Gastrocnemius medialis (tissue), 4 donors: ENCODE data around the gene CTNNB1. TPM values are rescaled to one million over a fixed set of nuclear protein-coding genes. Genes with fewer than 3 reads are reported as not detected.

Experiments
- ATAC-seq, 2 donors: fragments of 150-250 bp; one replicate each; pipeline ENCODE4 v1.9.1; 2016
- DNase-seq, 2 donors: peaks; one replicate each; pipeline ENCODE4 v3.0.0-alpha.2; 2019
- H3K27ac ChIP-seq, 4 donors: fragments of 200-600 bp; sonication (generic); 1 replicate in 1 of 4; 2 replicates in 3 of 4; pipeline ENCODE4 v1.5.1; 2016 to 2018; ENCODE audit warnings: mild to moderate bottlenecking in 2 of 4, moderate library complexity in 1 of 4
- H3K27me3 ChIP-seq, 3 donors: fragments of 200-600 bp; sonication (generic) in 2 of 3; 1 replicate in 1 of 3; 2 replicates in 2 of 3; pipeline versions ENCODE4 v1.5.1 to v1.6.0; 2016 to 2019; ENCODE audit warnings: mild to moderate bottlenecking in 1 of 3, moderate library complexity in 1 of 3
- H3K36me3 ChIP-seq, 2 donors: fragments of 200-600 bp; sonication (generic) in 1 of 2; one replicate each; pipeline ENCODE4 v1.5.1; 2017 to 2018
- H3K4me1 ChIP-seq, 2 donors: fragments of 200-600 bp; sonication (generic) in 1 of 2; one replicate each; pipeline ENCODE4 v1.5.1; 2016 to 2017; ENCODE audit warnings: mild to moderate bottlenecking in 2 of 2
- H3K4me3 ChIP-seq, 4 donors: fragments of 200-600 bp; sonication (generic) in 3 of 4; 1 replicate in 1 of 4; 2 replicates in 3 of 4; pipeline ENCODE4 v1.5.1; 2016 to 2019; ENCODE audit warnings: mild to moderate bottlenecking in 2 of 4
- H3K9me3 ChIP-seq, 3 donors: fragments of 200-600 bp; sonication (generic) in 2 of 3; 1 replicate in 1 of 3; 2 replicates in 2 of 3; pipeline ENCODE4 v1.5.1; 2016 to 2019
- CTCF ChIP-seq, 5 experiments: fragments of 450-650 bp in 3 of 5; fragments of 200-600 bp in 2 of 5; sonication (generic) in 2 of 5; IDR thresholded peaks in 4 of 5; conservative IDR thresholded peaks in 1 of 5; 1 replicate in 4 of 5; 2 replicates in 1 of 5; pipeline ENCODE4 v1.5.1; 2016 to 2019; ENCODE audit warnings: antibody characterized with exemption in 5 of 5, mild to moderate bottlenecking in 3 of 5, moderate library complexity in 3 of 5
- POLR2A ChIP-seq, 2 donors: fragments of 450-650 bp; IDR thresholded peaks; one replicate each; pipeline ENCODE4 v1.6.1; 2017; ENCODE audit warnings: antibody characterized with exemption in 2 of 2, mild to moderate bottlenecking in 2 of 2, moderate library complexity in 2 of 2
- in situ Hi-C, 4 donors: fragments of 200-750 bp; cut with MboI; loops; one replicate each; pipeline versions ENCODE4 v1.15.0 to v1.8.0; 2017; ENCODE audit warnings: low sequenced_read_pairs in 4 of 4
- intact Hi-C: fragments of 100-400 bp; cut with DNase I; formaldehyde crosslinking; loops from one replicate; pipeline ENCODE4 v1.15.1; 2023; ENCODE audit warnings: low total_unique reads
- total RNA-seq, 4 donors: library from RNA; depleted of rRNA; stranded (reverse); fragments of >200 nt; gene quantifications; one replicate each; pipeline versions ENCODE4 v1.1.0 to v1.2.3, GENCODE V29; 2016

CTNNB1 gene
- total RNA-seq, 4 donors from 2014 or later, result 114 to 157 (median 150) TPM

DNA sequence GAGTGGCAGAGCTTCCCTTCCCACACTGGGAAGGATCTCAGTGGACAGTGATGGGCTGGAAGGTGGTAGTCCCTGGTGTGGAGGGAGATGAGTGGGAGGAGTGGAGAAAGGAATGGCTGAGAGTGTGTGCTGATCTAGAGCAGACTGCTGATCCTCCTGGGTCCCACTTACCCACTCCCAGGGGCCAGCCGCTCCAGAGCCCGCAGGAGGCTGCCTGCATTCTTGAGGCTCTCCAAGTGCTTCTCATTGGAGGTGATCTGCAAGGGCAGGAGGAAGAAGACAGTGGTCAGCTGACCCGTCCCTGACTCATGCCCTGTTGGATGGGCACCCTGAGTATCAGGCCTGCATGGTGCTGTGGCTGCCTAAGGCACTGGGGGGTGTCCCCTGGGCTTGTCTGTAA lies 50.0 kb downstream of the CTNNB1 start:
- Histone ChIP-seq H3K27me3 (no peaks in the 10 kb centered on the region), H3K27ac (no peak overlapping the region), H3K36me3 (no peaks in the 10 kb centered on the region), H3K9me3 (no peaks in the 10 kb centered on the region), H3K4me1 (no peaks in the 10 kb centered on the region), H3K4me3 (no peak overlapping the region)
- in situ Hi-C loops, result no loop called here
- intact Hi-C loops, result no loop called here
- no peak for TF ChIP-seq CTCF (IDR thresholded peaks at IDR 0.05 in 4 of 5, conservative IDR thresholded peaks at IDR 0.05 in 1 of 5)
- TF ChIP-seq POLR2A (IDR thresholded peaks at IDR 0.05), result no peak
- ATAC-seq (no peak), DNase-seq (no peak)

- Histone ChIP-seq H3K9me3 (no peaks in the 10 kb centered on the region), H3K4me3 (no peak overlapping the region), H3K27ac (no peak overlapping the region), H3K4me1 (no peaks in the 10 kb centered on the region), H3K36me3 (no peaks in the 10 kb centered on the region), H3K27me3 (no peaks in the 10 kb centered on the region)
- intact Hi-C loops (no loop called here), in situ Hi-C loops (no loop called here)
- TF ChIP-seq POLR2A (IDR thresholded peaks at IDR 0.05) (no peak), CTCF (IDR thresholded peaks at IDR 0.05 in 4 of 5, conservative IDR thresholded peaks at IDR 0.05 in 1 of 5) (no peak)
- DNase-seq (no peak), ATAC-seq (no peak)
These were observed 51.5 kb downstream of the CTNNB1 start for GRCh38 chr3:41250825-41251224.

- in situ Hi-C loops (no loop called here), intact Hi-C loops (no loop called here)
- DNase-seq, result no peak
- no peaks in the 10 kb centered on the region for H3K27me3 ChIP-seq
- ATAC-seq, result no peak
- H3K4me1 ChIP-seq, result no peaks in the 10 kb centered on the region
- H3K4me3 ChIP-seq, result no peak overlapping the region
- no peak overlapping the region for H3K27ac ChIP-seq
- no peaks in the 10 kb centered on the region for H3K36me3 ChIP-seq
- no peak for TF ChIP-seq POLR2A (IDR thresholded peaks at IDR 0.05)
- no peak for TF ChIP-seq CTCF (IDR thresholded peaks at IDR 0.05 in 4 of 5, conservative IDR thresholded peaks at IDR 0.05 in 1 of 5)
- H3K9me3 ChIP-seq, result no peaks in the 10 kb centered on the region
These were observed 52.3 kb downstream of the CTNNB1 start for GRCh38 chr3:41251593-41251992.

DNA sequence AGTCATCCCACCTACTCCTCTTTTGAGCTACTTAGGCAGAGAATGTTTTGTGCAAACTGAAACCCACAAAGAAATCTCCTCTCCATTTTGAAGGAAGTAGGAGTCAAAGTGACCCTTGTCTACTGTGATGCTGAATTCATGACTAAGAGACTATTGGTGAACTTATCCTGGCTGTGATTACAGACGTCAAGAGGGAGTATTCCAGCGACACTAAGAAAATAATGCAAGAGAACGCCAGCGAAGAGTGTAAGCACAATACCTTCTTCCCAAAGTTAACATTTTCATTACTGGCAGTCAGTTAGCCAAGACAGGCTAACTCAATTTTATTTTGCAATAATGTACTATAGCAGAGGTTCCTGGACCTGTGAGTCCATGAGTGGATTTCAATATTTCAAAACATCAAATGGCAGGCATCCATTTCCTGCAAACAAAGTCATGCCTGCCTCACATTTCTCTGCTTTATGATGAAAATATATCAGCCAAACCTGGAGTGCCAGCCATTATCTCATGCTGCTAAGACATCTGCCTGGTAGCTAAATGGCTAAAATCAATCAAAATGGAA lies 59.0 kb downstream of the CTNNB1 start:
- no peak overlapping the region for H3K4me3 ChIP-seq
- in situ Hi-C loops, result no loop called here
- DNase-seq (no peak), ATAC-seq (no peak)
- H3K27ac ChIP-seq, result no peak overlapping the region
- H3K9me3 ChIP-seq, result no peaks in the 10 kb centered on the region
- H3K4me1 ChIP-seq, result no peaks in the 10 kb centered on the region
- intact Hi-C loops, result no loop called here
- H3K27me3 ChIP-seq, result no peaks in the 10 kb centered on the region
- TF ChIP-seq CTCF (IDR thresholded peaks at IDR 0.05 in 4 of 5, conservative IDR thresholded peaks at IDR 0.05 in 1 of 5) (no peak), POLR2A (IDR thresholded peaks at IDR 0.05) (no peak)
- H3K36me3 ChIP-seq, result no peaks in the 10 kb centered on the region

DNA sequence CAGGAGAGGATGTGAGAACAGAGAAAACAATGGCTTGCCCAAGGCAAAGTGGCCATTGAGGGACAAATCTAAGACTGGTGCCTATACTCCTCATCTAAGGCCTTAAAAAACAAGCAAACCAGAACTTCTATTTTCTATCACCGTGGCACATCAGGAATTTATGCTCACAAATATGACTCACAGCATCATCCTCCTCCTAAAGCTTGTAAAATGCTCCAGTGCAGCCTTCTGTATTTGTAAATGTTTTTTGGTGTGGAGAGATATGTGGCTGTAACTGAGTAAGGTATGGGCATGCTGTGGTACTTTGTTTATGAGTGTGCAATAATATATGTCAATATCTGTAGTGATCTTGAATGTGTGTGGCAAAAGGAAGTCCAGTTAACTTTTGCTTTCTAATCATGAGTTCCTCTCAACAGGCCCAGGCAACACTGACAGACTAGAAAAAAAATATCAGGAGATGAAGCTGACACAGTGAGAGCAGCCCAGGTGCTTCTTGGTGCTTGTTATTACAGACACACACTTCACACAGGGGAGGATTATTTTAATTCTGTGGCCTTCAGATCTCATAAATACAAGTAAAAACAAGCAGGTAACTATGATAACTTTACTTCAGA lies 60.3 kb downstream of the CTNNB1 start:
- Histone ChIP-seq H3K4me3 (no peak overlapping the region), H3K9me3 (no peaks in the 10 kb centered on the region), H3K27me3 (no peaks in the 10 kb centered on the region), H3K4me1 (no peaks in the 10 kb centered on the region), H3K36me3 (no peaks in the 10 kb centered on the region), H3K27ac (no peak overlapping the region)
- TF ChIP-seq POLR2A (IDR thresholded peaks at IDR 0.05) (no peak), CTCF (IDR thresholded peaks at IDR 0.05 in 4 of 5, conservative IDR thresholded peaks at IDR 0.05 in 1 of 5) (no peak)
- DNase-seq, result no peak
- in situ Hi-C loops (no loop called here), intact Hi-C loops (no loop called here)
- no peak for ATAC-seq
